CD14-positive monocyte (primary cell): ENCODE results near the gene KSR1. TPM values are rescaled to one million over a fixed set of nuclear protein-coding genes. Genes with fewer than 3 reads are reported as not detected.
A peak's percentile ranks its signal among the peaks of the same experiment; 100 is the strongest.

Source experiments
- DNase-seq, 3 donors: peaks; one replicate each; pipeline ENCODE4 v3.0.0-alpha.2; 2011 to 2022
- H2AFZ ChIP-seq: 2 replicates; pipeline ENCODE4 v1.6.0; 2012; ENCODE audit warnings: mild to moderate bottlenecking, low read depth, low read length, inconsistent platforms; ENCODE audit not compliant: insufficient read depth, poor library complexity, severe bottlenecking
- H3K27ac ChIP-seq, 2 donors: 1 replicate in 1 of 2; 2 replicates in 1 of 2; pipeline ENCODE4 v1.5.1; 2012 to 2013; ENCODE audit warnings: low read length in 2 of 2, control low read depth in 1 of 2, inconsistent platforms in 1 of 2, low read depth in 1 of 2, mild to moderate bottlenecking in 1 of 2
- H3K27me3 ChIP-seq, 2 donors: one replicate each; pipeline versions ENCODE4 v1.6.0 to v1.6.1; 2011 to 2013; ENCODE audit warnings: low read length in 2 of 2; ENCODE audit not compliant: control insufficient read depth in 2 of 2, insufficient read depth in 2 of 2
- H3K36me3 ChIP-seq, 2 donors: replicated peaks in 1 of 2; 1 replicate in 1 of 2; 2 replicates in 1 of 2; pipeline versions ENCODE4 v1.5.1 to v1.6.1; 2012 to 2013; ENCODE audit warnings: low read length in 2 of 2, control low read depth in 1 of 2, inconsistent platforms in 1 of 2, mild to moderate bottlenecking in 1 of 2; ENCODE audit not compliant: insufficient read depth in 2 of 2, control insufficient read depth in 1 of 2
- H3K4me1 ChIP-seq, 2 donors: 1 replicate in 1 of 2; 2 replicates in 1 of 2; pipeline versions ENCODE4 v1.5.1 to v1.6.1; 2012 to 2013; ENCODE audit warnings: low read length in 2 of 2, control low read depth in 1 of 2, inconsistent platforms in 1 of 2, mild to moderate bottlenecking in 1 of 2, moderate library complexity in 1 of 2; ENCODE audit not compliant: insufficient read depth in 2 of 2, control insufficient read depth in 1 of 2
- H3K4me2 ChIP-seq: replicated peaks from 2 replicates; pipeline ENCODE3; 2012; ENCODE audit warnings: low read length, moderate library complexity, mild to moderate bottlenecking; ENCODE audit not compliant: poor library complexity, severe bottlenecking; ENCODE audit errors: extremely low read depth
- H3K4me3 ChIP-seq, 3 experiments: fragments of 200-600 bp in 1 of 3; sonication (generic) in 1 of 3; replicated peaks in 1 of 3; 1 replicate in 2 of 3; 2 replicates in 1 of 3; pipeline ENCODE4 v1.5.1; 2011 to 2013; ENCODE audit warnings: low read length in 3 of 3, mild to moderate bottlenecking in 3 of 3, control low read depth in 2 of 3, low read depth in 2 of 3, inconsistent platforms in 1 of 3, moderate library complexity in 1 of 3
- H3K79me2 ChIP-seq: 2 replicates; pipeline ENCODE4 v1.6.0; 2012; ENCODE audit warnings: mild to moderate bottlenecking, control low read depth, inconsistent platforms, low read length, moderate library complexity; ENCODE audit not compliant: insufficient read depth
- H3K9ac ChIP-seq: 2 replicates; pipeline ENCODE4 v1.6.0; 2017; ENCODE audit warnings: low read length, mild to moderate bottlenecking; ENCODE audit not compliant: insufficient read depth, poor library complexity, severe bottlenecking
- H3K9me3 ChIP-seq, 2 donors: replicated peaks in 1 of 2; 1 replicate in 1 of 2; 2 replicates in 1 of 2; pipeline versions ENCODE4 v1.5.1 to v1.6.1; 2012 to 2013; ENCODE audit warnings: low read length in 2 of 2, control low read depth in 1 of 2; ENCODE audit not compliant: control insufficient read depth in 1 of 2, insufficient read depth in 1 of 2
- H4K20me1 ChIP-seq: 2 replicates; pipeline ENCODE4 v1.6.0; 2012; ENCODE audit warnings: mild to moderate bottlenecking, low read length, control low read depth, moderate library complexity; ENCODE audit not compliant: insufficient read depth
- H3K27ac Mint-ChIP-seq, 7 donors: one replicate each; pipeline ENCODE4 v1.8.0; 2020; ENCODE audit warnings: mild to moderate bottlenecking in 7 of 7, mixed read lengths in 7 of 7, moderate library complexity in 6 of 7, inconsistent platforms in 2 of 7
- H3K27me3 Mint-ChIP-seq, 3 donors: one replicate each; pipeline ENCODE4 v1.8.0; 2021 to 2022; ENCODE audit warnings: low read depth in 3 of 3, mild to moderate bottlenecking in 3 of 3, mixed read lengths in 3 of 3, moderate library complexity in 3 of 3, inconsistent platforms in 1 of 3
- H3K36me3 Mint-ChIP-seq, 2 donors: one replicate each; pipeline ENCODE4 v1.8.0; 2020; ENCODE audit warnings: mixed read lengths in 2 of 2, inconsistent platforms in 1 of 2, mild to moderate bottlenecking in 1 of 2
- H3K4me1 Mint-ChIP-seq: one replicate; pipeline ENCODE4 v1.8.0; 2020; ENCODE audit warnings: mild to moderate bottlenecking, mixed read lengths
- H3K4me3 Mint-ChIP-seq, 2 donors: one replicate each; pipeline ENCODE4 v1.8.0; 2020; ENCODE audit warnings: mild to moderate bottlenecking in 2 of 2, mixed read lengths in 2 of 2, moderate library complexity in 1 of 2
- H3K9me3 Mint-ChIP-seq, 7 donors: one replicate each; pipeline ENCODE4 v1.8.0; 2020 to 2022; ENCODE audit warnings: mixed read lengths in 7 of 7, mild to moderate bottlenecking in 6 of 7, moderate library complexity in 6 of 7, inconsistent platforms in 2 of 7
- WGBS: methylation state at CpG from one replicate; pipeline ENCODE4 v1.1.5; 2013; ENCODE audit warnings: missing lambda C conversion rate; ENCODE audit not compliant: insufficient coverage; 5-methylcytosine and 5-hydroxymethylcytosine counted together
- intact Hi-C, 2 donors: fragments of 100-400 bp; cut with micrococcal nuclease; formaldehyde crosslinking; loops; one replicate each; pipeline versions ENCODE4 v1.15.0 to v1.15.1; 2023
- polyA plus RNA-seq, 3 donors: library from polyadenylated mRNA; depleted of rRNA in 1 of 3; unstranded in 2 of 3; stranded (reverse) in 1 of 3; fragments of 300-500 nt in 2 of 3; fragments of >200 nt in 1 of 3; fragmentation: Illumina TruSeq in 2 of 3; gene quantifications; 1 replicate in 2 of 3; 2 replicates in 1 of 3; pipeline ENCODE4 v1.2.3, GENCODE V29; 2012 to 2021
- TF ChIP-seq, protein P1 (sequence below): fragments of 200-600 bp; IDR thresholded peaks from one replicate; pipeline ENCODE4 v1.8.0; 2022; ENCODE audit warnings: antibody characterized with exemption, mild to moderate bottlenecking

KSR1 gene
- polyA plus RNA-seq, 3 donors, result 1.2 to 111 (median 4.2) TPM

DNA sequence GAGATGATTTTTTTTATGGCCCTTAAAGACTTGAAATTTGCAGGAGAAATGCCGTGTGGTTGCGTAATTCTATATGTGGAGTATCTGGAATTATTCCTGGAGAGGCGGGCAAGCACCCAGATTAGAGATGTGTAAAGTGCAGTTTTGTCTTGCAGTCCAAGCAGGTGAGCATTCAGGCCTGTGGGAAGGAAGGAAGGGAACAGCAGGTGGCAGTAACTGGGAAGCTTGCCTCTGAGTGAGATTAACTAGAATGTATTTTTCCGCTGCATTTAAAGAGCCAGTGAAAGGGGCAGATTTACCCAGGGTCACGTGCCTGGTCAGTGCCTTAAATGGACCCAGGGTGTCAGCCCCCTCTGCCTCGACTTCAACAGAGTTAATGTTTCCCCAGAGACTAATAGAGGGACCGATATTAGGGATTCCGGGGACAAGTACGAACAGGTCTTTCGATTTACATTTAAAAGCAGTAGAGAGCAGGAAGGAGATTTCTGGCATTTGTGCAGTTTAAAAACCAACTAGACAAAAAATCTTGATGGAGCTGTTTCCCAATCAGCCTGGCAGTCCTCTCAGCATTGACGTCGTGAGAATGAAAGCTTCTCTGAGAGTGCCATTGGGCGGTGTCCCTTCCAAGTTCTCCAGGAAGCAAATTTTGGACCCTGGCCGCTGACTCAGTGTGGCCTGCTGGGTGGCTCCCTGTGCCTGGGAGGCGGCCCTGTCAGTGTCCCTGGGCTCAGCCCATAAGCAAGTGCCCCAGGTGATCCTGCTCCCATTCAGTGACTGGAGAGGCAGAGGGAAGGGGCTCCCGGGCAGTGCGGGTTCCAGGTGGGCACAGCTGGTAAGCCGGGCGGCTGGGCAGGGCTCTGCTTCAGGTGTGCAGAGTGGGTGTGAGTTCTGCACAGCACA lies 38.2 kb downstream of the KSR1 start:
- TF ChIP-seq, protein P1, sequence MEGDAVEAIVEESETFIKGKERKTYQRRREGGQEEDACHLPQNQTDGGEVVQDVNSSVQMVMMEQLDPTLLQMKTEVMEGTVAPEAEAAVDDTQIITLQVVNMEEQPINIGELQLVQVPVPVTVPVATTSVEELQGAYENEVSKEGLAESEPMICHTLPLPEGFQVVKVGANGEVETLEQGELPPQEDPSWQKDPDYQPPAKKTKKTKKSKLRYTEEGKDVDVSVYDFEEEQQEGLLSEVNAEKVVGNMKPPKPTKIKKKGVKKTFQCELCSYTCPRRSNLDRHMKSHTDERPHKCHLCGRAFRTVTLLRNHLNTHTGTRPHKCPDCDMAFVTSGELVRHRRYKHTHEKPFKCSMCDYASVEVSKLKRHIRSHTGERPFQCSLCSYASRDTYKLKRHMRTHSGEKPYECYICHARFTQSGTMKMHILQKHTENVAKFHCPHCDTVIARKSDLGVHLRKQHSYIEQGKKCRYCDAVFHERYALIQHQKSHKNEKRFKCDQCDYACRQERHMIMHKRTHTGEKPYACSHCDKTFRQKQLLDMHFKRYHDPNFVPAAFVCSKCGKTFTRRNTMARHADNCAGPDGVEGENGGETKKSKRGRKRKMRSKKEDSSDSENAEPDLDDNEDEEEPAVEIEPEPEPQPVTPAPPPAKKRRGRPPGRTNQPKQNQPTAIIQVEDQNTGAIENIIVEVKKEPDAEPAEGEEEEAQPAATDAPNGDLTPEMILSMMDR, result no peak
- H3K36me3 Mint-ChIP-seq, result peaks cover 18 to 27% of the 10 kb centered on the region in 2 donors
- peak overlapping the region; percentile 77 to 81 for H3K27ac ChIP-seq
- H3K9me3 Mint-ChIP-seq, result no peaks in the 10 kb centered on the region
- intact Hi-C loops, result loop anchor here (5.0 kb wide), 2 partner anchors 37 to 38 kb away; partner anchors contain the start of gene KSR1 (in 1 of the 2)
- H3K4me1 Mint-ChIP-seq, result peaks cover 73% of the 10 kb centered on the region
- peaks cover 49 to 62% of the 10 kb centered on the region in 2 donors for H3K4me1 ChIP-seq
- H3K27me3 Mint-ChIP-seq, result no peaks in the 10 kb centered on the region
- H3K9me3 ChIP-seq, result no peaks in the 10 kb centered on the region
- WGBS, result 67% methylated on average over 19 of the region's 19 CpGs
- no peak overlapping the region for H2AFZ ChIP-seq
- peak overlapping the region; percentile 26 for H3K4me2 ChIP-seq
- H3K79me2 ChIP-seq, result peaks cover 94% of the 10 kb centered on the region
- H3K4me3 Mint-ChIP-seq, result peak overlapping the region in 1 of 2 donors; percentile 75
- H3K27ac Mint-ChIP-seq, result peak overlapping the region; percentile 91 to 96 (median 94)
- H3K4me3 ChIP-seq, result peak overlapping the region in 1 of 3 experiments; percentile 34
- H3K27me3 ChIP-seq, result no peaks in the 10 kb centered on the region
- H3K9ac ChIP-seq, result peak overlapping the region; percentile 29
- peak; percentile 76 to 83 (median 78) for DNase-seq
- H3K36me3 ChIP-seq, result peaks cover 0 to 4% of the 10 kb centered on the region in 2 donors
- H4K20me1 ChIP-seq, result peaks cover 36% of the 10 kb centered on the region

DNA sequence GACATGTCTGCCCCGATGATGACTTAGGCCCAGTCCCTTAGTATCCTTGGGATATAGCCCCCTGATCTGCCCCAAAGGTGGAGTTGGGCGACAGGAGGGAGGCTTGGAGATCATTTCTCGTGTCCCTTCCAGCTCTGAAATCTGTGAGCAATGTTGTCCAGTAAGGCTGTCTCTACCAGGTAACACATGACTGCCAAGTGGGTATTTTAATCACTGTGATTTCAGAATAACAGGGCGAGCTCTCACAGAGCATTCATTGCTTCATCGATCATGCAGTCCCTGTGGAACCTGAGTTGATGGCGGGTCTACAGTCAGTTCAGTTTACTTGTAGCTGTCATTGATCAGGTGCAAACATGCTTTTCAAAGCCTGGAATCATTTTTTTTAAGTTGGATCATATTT lies 39.2 kb downstream of the KSR1 start:
- H3K27ac ChIP-seq, result peak overlapping the region; percentile 77 to 81
- TF ChIP-seq, protein P1, result no peak
- no peaks in the 10 kb centered on the region for H3K27me3 Mint-ChIP-seq
- H3K27me3 ChIP-seq, result no peaks in the 10 kb centered on the region
- peaks cover 64% of the 10 kb centered on the region for H3K4me1 Mint-ChIP-seq
- H3K79me2 ChIP-seq, result peaks cover 94% of the 10 kb centered on the region
- no peak overlapping the region for H2AFZ ChIP-seq
- no peak overlapping the region for H3K4me3 Mint-ChIP-seq
- DNase-seq, result no peak
- peaks cover 23 to 36% of the 10 kb centered on the region in 2 donors for H3K36me3 Mint-ChIP-seq
- H3K36me3 ChIP-seq, result peaks cover 4 to 8% of the 10 kb centered on the region in 2 donors
- WGBS, result 94% methylated on average over 6 of the region's 6 CpGs
- H3K4me3 ChIP-seq, result peak overlapping the region in 1 of 3 experiments; percentile 34
- H3K9me3 ChIP-seq, result no peaks in the 10 kb centered on the region
- intact Hi-C loops, result no loop called here
- H4K20me1 ChIP-seq, result peaks cover 47% of the 10 kb centered on the region
- no peak overlapping the region for H3K9ac ChIP-seq
- H3K9me3 Mint-ChIP-seq, result peaks cover 0 to 5% (median 1%) of the 10 kb centered on the region in 7 donors
- peak overlapping the region; percentile 76 to 96 (median 94) for H3K27ac Mint-ChIP-seq
- H3K4me1 ChIP-seq, result peaks cover 39 to 52% of the 10 kb centered on the region in 2 donors
- H3K4me2 ChIP-seq, result no peak overlapping the region
